ENCODE results near the gene PADI1. TPM values are rescaled to one million over a fixed set of nuclear protein-coding genes. Genes with fewer than 3 reads are reported as not detected.

The PADI1 gene
- total RNA-seq, 1 experiment from 2014 or later, result not detected

- Histone ChIP-seq H3K9me3 (peaks cover 15% of the 10 kb centered on the region), H3K36me3 (ENCODE audit: control insufficient read depth, insufficient read depth, low read length) (no peaks in the 10 kb centered on the region), H3K4me1 (no peaks in the 10 kb centered on the region), H3K27me3 (replicated peaks; ENCODE audit: control insufficient read depth, insufficient read depth, low read length) (no peaks in the 10 kb centered on the region), H3K4me3 (ENCODE audit: low read depth, low read length) (no peak overlapping the region)
- TF ChIP-seq CTCF (IDR thresholded peaks at IDR 0.05; ENCODE audit: insufficient read depth in 1 of 2, low read depth in 1 of 2, low read length in 1 of 2, severe bottlenecking in 1 of 2, unreplicated experiment in 1 of 2), result no peak
- Mint-ChIP-seq H3K4me1 (ENCODE audit: low read depth, unreplicated experiment) (no peaks in the 10 kb centered on the region), H3K9me3 (ENCODE audit: unreplicated experiment) (peaks cover 40% of the 10 kb centered on the region), H3K27me3 (ENCODE audit: insufficient read depth, unreplicated experiment) (no peaks in the 10 kb centered on the region), H3K4me3 (ENCODE audit: unreplicated experiment) (no peak overlapping the region), H3K27ac (ENCODE audit: unreplicated experiment) (no peak overlapping the region), H3K36me3 (ENCODE audit: insufficient read depth, unreplicated experiment) (peaks cover 6% of the 10 kb centered on the region)
- CTCF ChIA-PET, result no interaction called here
- BruUV-seq (replicated peaks), result no TSS peak
- POLR2A ChIA-PET, result no interaction called here
- DNase-seq, result no peak
- intact Hi-C loops (cut with micrococcal nuclease; ENCODE audit: unreplicated experiment), result no loop called here
Measured at GRCh38 chr1:17156108-17156507, 48.8 kb upstream of the PADI1 start.

- Histone ChIP-seq H3K9me3 (peaks cover 10% of the 10 kb centered on the region), H3K27me3 (replicated peaks; ENCODE audit: control insufficient read depth, insufficient read depth, low read length) (no peaks in the 10 kb centered on the region), H3K4me3 (ENCODE audit: low read depth, low read length) (no peak overlapping the region), H3K4me1 (no peaks in the 10 kb centered on the region), H3K36me3 (ENCODE audit: control insufficient read depth, insufficient read depth, low read length) (no peaks in the 10 kb centered on the region)
- DNase-seq, result no peak
- BruUV-seq (replicated peaks), result no TSS peak
- Mint-ChIP-seq H3K27ac (ENCODE audit: unreplicated experiment) (no peak overlapping the region), H3K36me3 (ENCODE audit: insufficient read depth, unreplicated experiment) (no peaks in the 10 kb centered on the region), H3K9me3 (ENCODE audit: unreplicated experiment) (peaks cover 17% of the 10 kb centered on the region), H3K4me3 (ENCODE audit: unreplicated experiment) (no peak overlapping the region), H3K27me3 (ENCODE audit: insufficient read depth, unreplicated experiment) (peaks cover 6% of the 10 kb centered on the region), H3K4me1 (ENCODE audit: low read depth, unreplicated experiment) (no peaks in the 10 kb centered on the region)
- TF ChIP-seq CTCF (IDR thresholded peaks at IDR 0.05; ENCODE audit: insufficient read depth in 1 of 2, low read depth in 1 of 2, low read length in 1 of 2, severe bottlenecking in 1 of 2, unreplicated experiment in 1 of 2), result no peak
- POLR2A ChIA-PET, result no interaction called here
- intact Hi-C loops (cut with micrococcal nuclease; ENCODE audit: unreplicated experiment), result no loop called here
- CTCF ChIA-PET, result no interaction called here
Measured at GRCh38 chr1:17158961-17159360, 46.0 kb upstream of the PADI1 start.

DNA sequence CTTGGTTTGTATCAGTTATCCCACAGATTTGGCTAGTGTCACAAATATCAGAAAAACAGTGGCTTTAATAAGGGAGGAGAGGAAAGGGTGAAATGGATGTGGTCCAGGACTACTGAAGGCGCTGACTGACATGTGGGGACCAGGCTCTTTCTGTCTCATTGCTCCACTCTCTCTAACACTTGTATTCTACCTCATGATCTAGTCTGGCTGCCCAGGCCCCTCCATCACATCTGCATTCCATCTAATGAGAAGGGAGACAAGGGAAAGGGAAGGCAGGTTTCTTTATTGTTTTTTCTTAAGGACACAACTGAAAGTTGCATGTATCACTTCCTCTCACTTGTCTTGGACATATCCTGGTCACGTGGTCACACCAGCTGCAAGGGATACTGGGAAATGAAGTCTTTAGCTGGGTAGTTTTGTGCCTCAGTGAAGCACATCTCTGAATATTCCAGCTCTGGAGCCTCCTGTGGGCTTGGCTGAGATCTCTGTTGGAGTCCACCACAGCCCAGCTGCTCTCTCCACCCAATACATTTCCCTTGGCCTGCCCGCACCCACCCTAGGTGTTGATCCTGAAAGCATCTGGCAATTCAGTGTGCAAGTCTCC is 43.7 kb upstream of the PADI1 start:
- CTCF ChIA-PET, result no interaction called here
- POLR2A ChIA-PET, result no interaction called here
- Mint-ChIP-seq H3K9me3 (ENCODE audit: unreplicated experiment) (peaks cover 16% of the 10 kb centered on the region), H3K36me3 (ENCODE audit: insufficient read depth, unreplicated experiment) (no peaks in the 10 kb centered on the region), H3K27ac (ENCODE audit: unreplicated experiment) (no peak overlapping the region), H3K4me1 (ENCODE audit: low read depth, unreplicated experiment) (no peaks in the 10 kb centered on the region), H3K27me3 (ENCODE audit: insufficient read depth, unreplicated experiment) (peaks cover 6% of the 10 kb centered on the region), H3K4me3 (ENCODE audit: unreplicated experiment) (no peak overlapping the region)
- no TSS peak for BruUV-seq (replicated peaks)
- H3K27me3 ChIP-seq (replicated peaks; ENCODE audit: control insufficient read depth, insufficient read depth, low read length), result no peaks in the 10 kb centered on the region
- TF ChIP-seq CTCF (IDR thresholded peaks at IDR 0.05; ENCODE audit: insufficient read depth in 1 of 2, low read depth in 1 of 2, low read length in 1 of 2, severe bottlenecking in 1 of 2, unreplicated experiment in 1 of 2), result no peak
- DNase-seq, result no peak
- H3K9me3 ChIP-seq, result peaks cover 3% of the 10 kb centered on the region; the same call in 1 of the 2 replicates
- no peaks in the 10 kb centered on the region for H3K4me1 ChIP-seq
- H3K36me3 ChIP-seq (ENCODE audit: control insufficient read depth, insufficient read depth, low read length), result no peaks in the 10 kb centered on the region
- intact Hi-C loops (cut with micrococcal nuclease; ENCODE audit: unreplicated experiment), result no loop called here
- no peak overlapping the region for H3K4me3 ChIP-seq (ENCODE audit: low read depth, low read length)
